Liver (tissue), 9 donors: ENCODE measurements around the gene SPEF1. TPM values are rescaled to one million over a fixed set of nuclear protein-coding genes. Genes with fewer than 3 reads are reported as not detected.
A peak's percentile ranks its signal among the peaks of the same experiment; 100 is the strongest.

ENCODE experiments used
- DNase-seq: peaks from one replicate; pipeline ENCODE4 v3.0.0-alpha.2; 2017; ENCODE audit warnings: low spot score
- H3K27ac ChIP-seq, 2 donors: one replicate each; pipeline ENCODE4 v1.7.0; 2013; ENCODE audit warnings: inconsistent platforms in 2 of 2, low read length in 2 of 2, control low read depth in 1 of 2, low read depth in 1 of 2, mild to moderate bottlenecking in 1 of 2
- H3K27me3 ChIP-seq, 4 donors: one replicate each; pipeline versions ENCODE4 v1.6.1 to v1.7.0; 2013; ENCODE audit warnings: low read length in 3 of 4, inconsistent platforms in 1 of 4, mild to moderate bottlenecking in 1 of 4, moderate library complexity in 1 of 4; ENCODE audit not compliant: control insufficient read depth in 4 of 4, insufficient read depth in 4 of 4
- H3K36me3 ChIP-seq, 4 donors: one replicate each; pipeline versions ENCODE4 v1.6.1 to v1.7.0; 2013; ENCODE audit warnings: low read length in 3 of 4, mild to moderate bottlenecking in 3 of 4, low read depth in 1 of 4, moderate library complexity in 1 of 4; ENCODE audit not compliant: control insufficient read depth in 4 of 4, insufficient read depth in 3 of 4
- H3K4me1 ChIP-seq, 4 donors: one replicate each; pipeline versions ENCODE4 v1.6.1 to v1.7.0; 2013; ENCODE audit warnings: low read length in 3 of 4, mild to moderate bottlenecking in 3 of 4, moderate library complexity in 1 of 4; ENCODE audit not compliant: control insufficient read depth in 4 of 4, insufficient read depth in 4 of 4
- H3K4me3 ChIP-seq, 3 donors: one replicate each; pipeline versions ENCODE4 v1.6.1 to v1.7.0; 2013; ENCODE audit warnings: low read length in 3 of 3, control low read depth in 1 of 3, low read depth in 1 of 3, mild to moderate bottlenecking in 1 of 3
- H3K9ac ChIP-seq, 2 donors: one replicate each; pipeline ENCODE4 v1.7.0; 2013; ENCODE audit warnings: low read length in 2 of 2, mild to moderate bottlenecking in 2 of 2, moderate library complexity in 2 of 2, control low read depth in 1 of 2, low read depth in 1 of 2
- H3K9me3 ChIP-seq, 4 donors: one replicate each; pipeline versions ENCODE4 v1.6.1 to v1.7.0; 2013; ENCODE audit warnings: low read length in 3 of 4; ENCODE audit not compliant: control insufficient read depth in 4 of 4
- CTCF ChIP-seq: fragments of 150-350 bp; IDR thresholded peaks from 2 replicates; pipeline ENCODE4 v1.5.1; 2017; ENCODE audit warnings: improper control_type of control experiment, low read depth, low read length; ENCODE audit not compliant: missing input control
- EGR1 ChIP-seq, 2 donors: IDR thresholded peaks; 2 replicates each; pipeline ENCODE4 v1.6.1; 2016 to 2018; ENCODE audit warnings: antibody characterized with exemption in 2 of 2, low read depth in 2 of 2
- FOXA1 ChIP-seq: IDR thresholded peaks from 2 replicates; pipeline ENCODE4 v1.6.1; 2016; ENCODE audit warnings: antibody characterized with exemption
- FOXA2 ChIP-seq: IDR thresholded peaks from 2 replicates; pipeline ENCODE4 v1.6.1; 2016; ENCODE audit warnings: antibody characterized with exemption
- GABPA ChIP-seq, 2 donors: IDR thresholded peaks in 1 of 2; conservative IDR thresholded peaks in 1 of 2; 2 replicates each; pipeline ENCODE4 v1.6.1; 2016; ENCODE audit warnings: antibody characterized with exemption in 2 of 2, mild to moderate bottlenecking in 1 of 2, moderate library complexity in 1 of 2
- HNF4A ChIP-seq, 2 donors: conservative IDR thresholded peaks; 2 replicates each; pipeline ENCODE4 v1.6.1; 2016; ENCODE audit warnings: antibody characterized with exemption in 2 of 2, mild to moderate bottlenecking in 2 of 2
- HNF4G ChIP-seq: IDR thresholded peaks from 2 replicates; pipeline ENCODE4 v1.6.1; 2016; ENCODE audit warnings: antibody characterized with exemption
- JUND ChIP-seq, 2 donors: IDR thresholded peaks; 2 replicates each; pipeline ENCODE4 v1.6.1; 2016; ENCODE audit warnings: antibody characterized with exemption in 2 of 2
- MAX ChIP-seq: IDR thresholded peaks from 2 replicates; pipeline ENCODE4 v1.6.1; 2016; ENCODE audit warnings: antibody characterized with exemption
- NR2F2 ChIP-seq: IDR thresholded peaks from 2 replicates; pipeline ENCODE4 v1.6.1; 2016; ENCODE audit warnings: antibody characterized with exemption
- RAD21 ChIP-seq, 2 donors: IDR thresholded peaks; 2 replicates each; pipeline ENCODE4 v1.6.1; 2016; ENCODE audit warnings: antibody characterized with exemption in 2 of 2, mild to moderate bottlenecking in 2 of 2
- RXRA ChIP-seq, 2 donors: IDR thresholded peaks; 2 replicates each; pipeline ENCODE4 v1.6.1; 2017 to 2018; ENCODE audit warnings: antibody characterized with exemption in 2 of 2, mild to moderate bottlenecking in 1 of 2
- SP1 ChIP-seq: IDR thresholded peaks from 2 replicates; pipeline ENCODE4 v1.6.1; 2018; ENCODE audit warnings: antibody characterized with exemption, mild to moderate bottlenecking
- TAF1 ChIP-seq: conservative IDR thresholded peaks from 2 replicates; pipeline ENCODE4 v1.6.1; 2016; ENCODE audit warnings: antibody characterized with exemption, mild to moderate bottlenecking
- YY1 ChIP-seq: IDR thresholded peaks from 2 replicates; pipeline ENCODE4 v1.6.1; 2016; ENCODE audit warnings: antibody characterized with exemption, mild to moderate bottlenecking
- WGBS: extraction: QIAGEN DNeasy Blood & Tissue Kit; methylation state at CpG from one replicate; pipeline ENCODE4 v1.1.7; 2013; 5-methylcytosine and 5-hydroxymethylcytosine counted together
- polyA plus RNA-seq, 2 donors: library from polyadenylated mRNA; stranded (reverse) in 1 of 2; unstranded in 1 of 2; fragments of 200-250 nt in 1 of 2; fragments of >200 nt in 1 of 2; fragmentation: Nextera tagmentation in 1 of 2; extraction: Ambion mirVana in 1 of 2; gene quantifications; one replicate each; pipeline versions ENCODE4 v1.2.1 to v1.2.3, GENCODE V29; 2013 to 2015
- total RNA-seq, 2 donors: library from RNA; depleted of rRNA; stranded (reverse); fragments of >200 nt; gene quantifications; one replicate each; pipeline ENCODE4 v1.2.3, GENCODE V29; 2014
- TF ChIP-seq, protein P1 (sequence below): IDR thresholded peaks from 2 replicates; pipeline ENCODE4 v1.6.1; 2016; ENCODE audit warnings: antibody characterized with exemption
- TF ChIP-seq, protein P2 (sequence below): IDR thresholded peaks from 2 replicates; pipeline ENCODE4 v1.6.1; 2016; ENCODE audit warnings: antibody characterized with exemption, mild to moderate bottlenecking
- TF ChIP-seq, protein P3 (sequence below): IDR thresholded peaks from 2 replicates; pipeline ENCODE4 v1.6.1; 2016; ENCODE audit warnings: antibody characterized with exemption
- donor health status: healthy.
- donor health status: healthy.
- donor health status: healthy.
- donor health status: healthy.
- donor health status: healthy.

SPEF1 gene
- total and polyA plus RNA-seq, 4 donors, result not detected

GRCh38 chr20:3803289-3803688 is 22.0 kb upstream of the SPEF1 start:
- H3K36me3 ChIP-seq, result peaks cover 0 to 10% (median 4%) of the 10 kb centered on the region in 4 donors
- no peaks in the 10 kb centered on the region for H3K9me3 ChIP-seq
- H3K27ac ChIP-seq, result peak overlapping the region; percentile 30 to 71
- peaks cover 20 to 40% (median 32%) of the 10 kb centered on the region in 4 donors for H3K4me1 ChIP-seq
- no peaks in the 10 kb centered on the region for H3K27me3 ChIP-seq
- no peak overlapping the region for H3K4me3 ChIP-seq
- no peak for TF ChIP-seq SP1
- DNase-seq, result no peak
- no peak overlapping the region for H3K9ac ChIP-seq
- 91% methylated on average over 14 of the region's 14 CpGs for WGBS

GRCh38 chr20:3802524-3803239 is 21.4 kb upstream of the SPEF1 start:
- Histone ChIP-seq H3K4me3 (no peak overlapping the region), H3K9me3 (no peaks in the 10 kb centered on the region), H3K27me3 (no peaks in the 10 kb centered on the region), H3K4me1 (peaks cover 16 to 37% (median 31%) of the 10 kb centered on the region in 4 donors), H3K9ac (no peak overlapping the region), H3K27ac (peak overlapping the region; percentile 30 to 71), H3K36me3 (peaks cover 0 to 10% (median 4%) of the 10 kb centered on the region in 4 donors)
- no peak for DNase-seq
- 52% methylated on average over 11 of the region's 11 CpGs for WGBS
- TF ChIP-seq HNF4A (conservative IDR thresholded peaks at IDR 0.05) (peak; percentile 53 to 73), EGR1 (IDR thresholded peaks at IDR 0.05; ENCODE audit: low read depth in 2 of 2) (peak in 1 of 2 donors; percentile 61), FOXA1 (peak; percentile 93), GABPA (IDR thresholded peaks at IDR 0.05 in 1 of 2, conservative IDR thresholded peaks at IDR 0.05 in 1 of 2) (peak in 1 of 2 donors; percentile 32), RAD21 (IDR thresholded peaks at IDR 0.05) (no peak), TAF1 (no peak), HNF4G (peak; percentile 31), RXRA (IDR thresholded peaks at IDR 0.05) (peak; percentile 96 to 97), NR2F2 (peak; percentile 61), FOXA2 (peak; percentile 95), MAX (peak; percentile 96), JUND (IDR thresholded peaks at IDR 0.05) (peak; percentile 69 to 93), YY1 (peak; percentile 89), CTCF (no peak), SP1 (peak; percentile 78)
- TF ChIP-seq, protein P1, sequence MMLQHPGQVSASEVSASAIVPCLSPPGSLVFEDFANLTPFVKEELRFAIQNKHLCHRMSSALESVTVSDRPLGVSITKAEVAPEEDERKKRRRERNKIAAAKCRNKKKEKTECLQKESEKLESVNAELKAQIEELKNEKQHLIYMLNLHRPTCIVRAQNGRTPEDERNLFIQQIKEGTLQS, result peak; percentile 84
- TF ChIP-seq, protein P2, sequence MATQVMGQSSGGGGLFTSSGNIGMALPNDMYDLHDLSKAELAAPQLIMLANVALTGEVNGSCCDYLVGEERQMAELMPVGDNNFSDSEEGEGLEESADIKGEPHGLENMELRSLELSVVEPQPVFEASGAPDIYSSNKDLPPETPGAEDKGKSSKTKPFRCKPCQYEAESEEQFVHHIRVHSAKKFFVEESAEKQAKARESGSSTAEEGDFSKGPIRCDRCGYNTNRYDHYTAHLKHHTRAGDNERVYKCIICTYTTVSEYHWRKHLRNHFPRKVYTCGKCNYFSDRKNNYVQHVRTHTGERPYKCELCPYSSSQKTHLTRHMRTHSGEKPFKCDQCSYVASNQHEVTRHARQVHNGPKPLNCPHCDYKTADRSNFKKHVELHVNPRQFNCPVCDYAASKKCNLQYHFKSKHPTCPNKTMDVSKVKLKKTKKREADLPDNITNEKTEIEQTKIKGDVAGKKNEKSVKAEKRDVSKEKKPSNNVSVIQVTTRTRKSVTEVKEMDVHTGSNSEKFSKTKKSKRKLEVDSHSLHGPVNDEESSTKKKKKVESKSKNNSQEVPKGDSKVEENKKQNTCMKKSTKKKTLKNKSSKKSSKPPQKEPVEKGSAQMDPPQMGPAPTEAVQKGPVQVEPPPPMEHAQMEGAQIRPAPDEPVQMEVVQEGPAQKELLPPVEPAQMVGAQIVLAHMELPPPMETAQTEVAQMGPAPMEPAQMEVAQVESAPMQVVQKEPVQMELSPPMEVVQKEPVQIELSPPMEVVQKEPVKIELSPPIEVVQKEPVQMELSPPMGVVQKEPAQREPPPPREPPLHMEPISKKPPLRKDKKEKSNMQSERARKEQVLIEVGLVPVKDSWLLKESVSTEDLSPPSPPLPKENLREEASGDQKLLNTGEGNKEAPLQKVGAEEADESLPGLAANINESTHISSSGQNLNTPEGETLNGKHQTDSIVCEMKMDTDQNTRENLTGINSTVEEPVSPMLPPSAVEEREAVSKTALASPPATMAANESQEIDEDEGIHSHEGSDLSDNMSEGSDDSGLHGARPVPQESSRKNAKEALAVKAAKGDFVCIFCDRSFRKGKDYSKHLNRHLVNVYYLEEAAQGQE, result peak; percentile 39
- TF ChIP-seq, protein P3, sequence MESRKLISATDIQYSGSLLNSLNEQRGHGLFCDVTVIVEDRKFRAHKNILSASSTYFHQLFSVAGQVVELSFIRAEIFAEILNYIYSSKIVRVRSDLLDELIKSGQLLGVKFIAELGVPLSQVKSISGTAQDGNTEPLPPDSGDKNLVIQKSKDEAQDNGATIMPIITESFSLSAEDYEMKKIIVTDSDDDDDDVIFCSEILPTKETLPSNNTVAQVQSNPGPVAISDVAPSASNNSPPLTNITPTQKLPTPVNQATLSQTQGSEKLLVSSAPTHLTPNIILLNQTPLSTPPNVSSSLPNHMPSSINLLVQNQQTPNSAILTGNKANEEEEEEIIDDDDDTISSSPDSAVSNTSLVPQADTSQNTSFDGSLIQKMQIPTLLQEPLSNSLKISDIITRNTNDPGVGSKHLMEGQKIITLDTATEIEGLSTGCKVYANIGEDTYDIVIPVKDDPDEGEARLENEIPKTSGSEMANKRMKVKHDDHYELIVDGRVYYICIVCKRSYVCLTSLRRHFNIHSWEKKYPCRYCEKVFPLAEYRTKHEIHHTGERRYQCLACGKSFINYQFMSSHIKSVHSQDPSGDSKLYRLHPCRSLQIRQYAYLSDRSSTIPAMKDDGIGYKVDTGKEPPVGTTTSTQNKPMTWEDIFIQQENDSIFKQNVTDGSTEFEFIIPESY, result no peak
